Measurements from ENCODE around the gene CFAP100. TPM values are rescaled to one million over a fixed set of nuclear protein-coding genes. Genes with fewer than 3 reads are reported as not detected.

CFAP100 gene
- total RNA-seq, 4 donors from 2014 or later: not detected

GRCh38 chr3:126483321-126483761 lies 88.6 kb downstream of the CFAP100 start:
- Histone ChIP-seq H3K27ac (no peak overlapping the region), H3K27me3 (no peaks in the 10 kb centered on the region), H3K4me1 (no peaks in the 10 kb centered on the region), H3K4me3 (no peak overlapping the region), H3K36me3 (no peaks in the 10 kb centered on the region), H3K9me3 (no peaks in the 10 kb centered on the region)
- intact Hi-C loops (cut with DNase I; ENCODE audit: low total_unique reads): no loop called here
- no peak for DNase-seq
- no peak for TF ChIP-seq POLR2A (IDR thresholded peaks at IDR 0.05)
- TF ChIP-seq EP300 (IDR thresholded peaks at IDR 0.05; ENCODE audit: low read depth): no peak
- no peak for TF ChIP-seq CTCF (IDR thresholded peaks at IDR 0.05)
- TF ChIP-seq POLR2AphosphoS5 (IDR thresholded peaks at IDR 0.05): no peak
- 65 to 87% methylated on average over 2 to 12 of the region's 14 CpGs for WGBS, 2 donors (ENCODE audit: low coverage in 1 of 2)
- in situ Hi-C loops (cut with MboI; ENCODE audit: low pct_ligation_motif_present in 1 of 4, low pct_unique_long_range_greater_than_20kb in 1 of 4, low sequenced_read_pairs in 3 of 4): no loop called here

- intact Hi-C loops (cut with DNase I; ENCODE audit: low total_unique reads): no loop called here
- 80% methylated on average over 3 of the region's 3 CpGs for WGBS, 2 donors (ENCODE audit: low coverage in 1 of 2)
- TF ChIP-seq POLR2A (IDR thresholded peaks at IDR 0.05) (no peak), CTCF (IDR thresholded peaks at IDR 0.05) (no peak), EP300 (IDR thresholded peaks at IDR 0.05; ENCODE audit: low read depth) (no peak), POLR2AphosphoS5 (IDR thresholded peaks at IDR 0.05) (no peak)
- Histone ChIP-seq H3K27me3 (no peaks in the 10 kb centered on the region), H3K4me1 (no peaks in the 10 kb centered on the region), H3K36me3 (no peaks in the 10 kb centered on the region), H3K27ac (no peak overlapping the region), H3K4me3 (no peak overlapping the region), H3K9me3 (no peaks in the 10 kb centered on the region)
- DNase-seq: no peak
- in situ Hi-C loops (cut with MboI; ENCODE audit: low pct_ligation_motif_present in 1 of 4, low pct_unique_long_range_greater_than_20kb in 1 of 4, low sequenced_read_pairs in 3 of 4): no loop called here
These were observed 89.4 kb downstream of the CFAP100 start for GRCh38 chr3:126484148-126484547.

- intact Hi-C loops (cut with DNase I; ENCODE audit: low total_unique reads): no loop called here
- 75% methylated on average over 3 of the region's 3 CpGs; no CpG with 5 or more reads in 1 of the 2 donors for WGBS, 2 donors (ENCODE audit: low coverage in 1 of 2)
- TF ChIP-seq POLR2AphosphoS5 (IDR thresholded peaks at IDR 0.05) (no peak), EP300 (IDR thresholded peaks at IDR 0.05; ENCODE audit: low read depth) (no peak), CTCF (IDR thresholded peaks at IDR 0.05) (no peak), POLR2A (IDR thresholded peaks at IDR 0.05) (no peak)
- Histone ChIP-seq H3K27me3 (no peaks in the 10 kb centered on the region), H3K4me1 (no peaks in the 10 kb centered on the region), H3K4me3 (no peak overlapping the region), H3K36me3 (no peaks in the 10 kb centered on the region), H3K9me3 (no peaks in the 10 kb centered on the region), H3K27ac (no peak overlapping the region)
- in situ Hi-C loops (cut with MboI; ENCODE audit: low pct_ligation_motif_present in 1 of 4, low pct_unique_long_range_greater_than_20kb in 1 of 4, low sequenced_read_pairs in 3 of 4): no loop called here
- no peak for DNase-seq
These were observed 90.0 kb downstream of the CFAP100 start for GRCh38 chr3:126484662-126485061.

- intact Hi-C loops (cut with DNase I; ENCODE audit: low total_unique reads) (no loop called here), in situ Hi-C loops (cut with MboI; ENCODE audit: low pct_ligation_motif_present in 1 of 4, low pct_unique_long_range_greater_than_20kb in 1 of 4, low sequenced_read_pairs in 3 of 4) (no loop called here)
- Histone ChIP-seq H3K4me3 (no peak overlapping the region), H3K27ac (no peak overlapping the region), H3K36me3 (no peaks in the 10 kb centered on the region), H3K4me1 (no peaks in the 10 kb centered on the region), H3K27me3 (no peaks in the 10 kb centered on the region), H3K9me3 (no peaks in the 10 kb centered on the region)
- TF ChIP-seq CTCF (IDR thresholded peaks at IDR 0.05) (no peak), EP300 (IDR thresholded peaks at IDR 0.05; ENCODE audit: low read depth) (no peak), POLR2AphosphoS5 (IDR thresholded peaks at IDR 0.05) (no peak), POLR2A (IDR thresholded peaks at IDR 0.05) (no peak)
- DNase-seq: no peak
- 92 to 93% methylated on average over 3 to 8 of the region's 8 CpGs for WGBS, 2 donors (ENCODE audit: low coverage in 1 of 2)
These were observed 90.6 kb downstream of the CFAP100 start for GRCh38 chr3:126485176-126485897.

Measured in transverse colon (tissue), 4 donors.